GM12878 (cell line): ENCODE results near the gene FBXL14. TPM values are rescaled to one million over a fixed set of nuclear protein-coding genes. Genes with fewer than 3 reads are reported as not detected.

Experiments
- ASH2L ChIP-seq: fragments of 300-600, 200-600 bp; sonication (generic); IDR thresholded peaks from 2 replicates; pipeline ENCODE4 v1.6.1; 2017; ENCODE audit warnings: low read depth, mild to moderate bottlenecking, borderline replicate concordance
- CUX1 ChIP-seq: IDR thresholded peaks from 2 replicates; pipeline ENCODE4 v1.6.1; 2012; ENCODE audit warnings: improper control_type of control experiment, low read depth, low read length; ENCODE audit not compliant: insufficient replicate concordance
- FOS ChIP-seq: IDR thresholded peaks from 3 replicates; pipeline ENCODE4 v1.6.1; 2011; ENCODE audit warnings: borderline replicate concordance; ENCODE audit not compliant: insufficient read length; ENCODE audit errors: extremely low read depth
- FOXM1 ChIP-seq: IDR thresholded peaks from 2 replicates; pipeline ENCODE4 v1.6.1; 2012; ENCODE audit warnings: low read depth, mild to moderate bottlenecking, inconsistent platforms, low read length, moderate library complexity
- IKZF1 ChIP-seq: fragments of 450-650 bp; conservative IDR thresholded peaks from 2 replicates; pipeline ENCODE4 v1.6.1; 2017; ENCODE audit warnings: antibody characterized with exemption, mild to moderate bottlenecking
- JUND ChIP-seq: IDR thresholded peaks from 2 replicates; pipeline ENCODE4 v1.6.1; 2012; ENCODE audit warnings: low read depth, mild to moderate bottlenecking, low read length, improper control_type of control experiment, moderate library complexity
- LARP7 ChIP-seq: fragments of 450-650 bp; IDR thresholded peaks from 2 replicates; pipeline ENCODE4 v1.6.1; 2017; ENCODE audit warnings: mild to moderate bottlenecking
- MXI1 ChIP-seq: fragments of 150-350 bp; IDR thresholded peaks from 2 replicates; pipeline ENCODE4 v1.6.1; 2011; ENCODE audit warnings: low read depth, mild to moderate bottlenecking, inconsistent platforms, low read length, improper control_type of control experiment
- MYB ChIP-seq: fragments of 150-350 bp; IDR thresholded peaks from 2 replicates; pipeline ENCODE4 v1.6.1; 2014; ENCODE audit warnings: mild to moderate bottlenecking, low read depth, low read length, borderline replicate concordance
- NR2C1 ChIP-seq: fragments of 450-650 bp; IDR thresholded peaks from 2 replicates; pipeline ENCODE4 v1.6.1; 2017; ENCODE audit warnings: antibody characterized with exemption, mild to moderate bottlenecking, moderate library complexity
- PAX5 ChIP-seq: IDR thresholded peaks from 2 replicates; pipeline ENCODE4 v1.6.1; 2011; ENCODE audit warnings: low read depth, low read length, borderline replicate concordance
- PML ChIP-seq: IDR thresholded peaks from 2 replicates; pipeline ENCODE4 v1.6.1; 2012; ENCODE audit warnings: low read length, inconsistent platforms
- RAD21 ChIP-seq: IDR thresholded peaks from 2 replicates; pipeline ENCODE4 v1.6.1; 2011; ENCODE audit warnings: mild to moderate bottlenecking, low read depth, low read length, moderate library complexity; ENCODE audit not compliant: insufficient read depth
- RFX5 ChIP-seq: IDR thresholded peaks from 2 replicates; pipeline ENCODE4 v1.6.1; 2011; ENCODE audit warnings: low read depth, low read length, improper control_type of control experiment
- SP1 ChIP-seq: IDR thresholded peaks from one replicate; pipeline ENCODE4 v1.6.1; 2011; ENCODE audit warnings: low read depth, low read length
- SREBF1 ChIP-seq: IDR thresholded peaks from 2 replicates; pipeline ENCODE4 v1.6.1; 2012; ENCODE audit warnings: mild to moderate bottlenecking, low read length
- SREBF2 ChIP-seq: IDR thresholded peaks from 2 replicates; pipeline ENCODE4 v1.6.1; 2012; ENCODE audit warnings: mild to moderate bottlenecking, low read length
- STAT1 ChIP-seq: fragments of 450-650 bp; conservative IDR thresholded peaks from 2 replicates; pipeline ENCODE4 v1.6.1; 2014; ENCODE audit warnings: antibody characterized with exemption, mild to moderate bottlenecking
- ZNF687 ChIP-seq: fragments of 450-650 bp; IDR thresholded peaks from 2 replicates; pipeline ENCODE4 v1.6.1; 2017; ENCODE audit warnings: mild to moderate bottlenecking, moderate library complexity
- polyA plus RNA-seq, 11 experiments: library from polyadenylated mRNA; depleted of rRNA in 4 of 11; unstranded in 6 of 11; stranded (reverse) in 5 of 11; fragments of >200 nt; fragmentation: Nextera tagmentation in 4 of 11; fragmentation: Illumina TruSeq in 1 of 11; extraction: Ambion mirVana in 4 of 11; extraction: Trizol in 1 of 11; gene quantifications; 1 replicate in 1 of 11; 2 replicates in 10 of 11; pipeline versions ENCODE4 v1.2.1 to v1.2.3, GENCODE V29; 2011 to 2016; ENCODE audit warnings: inconsistent platforms in 2 of 11, missing spikeins in 2 of 11, low read depth in 1 of 11
- total RNA-seq, 4 experiments: library from RNA; depleted of rRNA in 3 of 4; stranded (reverse); fragments of >200 nt in 3 of 4; fragmentation: Illumina TruSeq in 1 of 4; extraction: Trizol in 1 of 4; gene quantifications; 2 replicates each; pipeline versions ENCODE4 v1.2.1 to v1.2.3, GENCODE V29; 2013 to 2021

FBXL14 gene
- total and polyA plus RNA-seq, 10 of the 15 experiments (the other 5 are each of a cell fraction or from before 2014, with no cell fraction given) = 0.44 to 19.0 (median 2.9) TPM

GRCh38 chr12:1553987-1554982, 40.1 kb downstream of the FBXL14 start (continued):
- TF ChIP-seq ZNF687 (peak; percentile 39; the same call in 1 of the 2 replicates), MYB (peak; percentile 87), CUX1 (peak; percentile 78), JUND (peak; percentile 92), ASH2L (no peak), SREBF2 (no peak), SREBF1 (no peak), PAX5 (peak; percentile 89), STAT1 (no peak), SP1 (peak; percentile 87), FOS (no peak), MXI1 (peak; percentile 57; the same call in 1 of the 2 replicates), LARP7 (no peak), NR2C1 (no peak), PML (peak; percentile 66; the same call in 1 of the 2 replicates), FOXM1 (peak; percentile 99), RFX5 (no peak), IKZF1 (peak; percentile 95), RAD21 (peak; percentile 25)
